ENCODE data around the gene BCAS3.

The BCAS3 gene

DNA sequence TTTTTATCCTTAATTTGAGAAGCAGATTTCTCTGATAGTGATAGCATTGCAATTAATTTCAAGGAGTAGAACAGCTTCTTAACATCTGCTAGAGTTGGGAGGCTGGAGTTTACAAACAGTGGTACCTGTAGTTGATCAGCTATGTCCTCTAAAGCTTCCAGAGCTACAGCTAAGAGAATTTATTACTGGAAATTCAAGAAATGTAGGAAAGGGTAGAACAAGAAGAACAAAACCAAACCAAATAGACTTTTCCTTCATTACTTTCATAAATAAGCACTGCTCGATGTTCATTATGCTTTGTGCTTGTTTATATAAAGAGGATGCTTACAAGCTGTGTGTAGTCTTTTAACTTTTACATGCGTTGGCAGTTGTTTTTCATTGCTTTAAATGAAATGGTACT lies 388.4 kb downstream of the BCAS3 start:
- DNase-seq (ENCODE audit: low read depth) = no peak

DNA sequence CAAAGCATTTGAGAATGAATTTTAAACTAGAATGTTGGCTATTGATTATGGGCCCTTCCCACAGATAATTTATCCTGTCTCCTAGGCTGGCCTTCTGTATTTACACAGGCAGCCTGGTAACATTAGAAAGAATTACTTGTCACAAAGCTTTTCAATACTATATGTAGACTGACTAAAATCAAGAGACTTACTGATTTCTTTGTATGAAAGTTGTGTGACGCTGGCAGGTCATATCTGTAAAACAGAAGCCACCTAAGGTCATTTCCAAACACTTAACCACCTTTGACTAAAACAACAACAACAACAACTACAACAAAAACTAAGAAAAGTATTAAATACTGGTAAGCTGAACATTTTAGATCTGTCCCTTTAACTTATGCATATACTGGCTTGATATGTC lies 393.0 kb downstream of the BCAS3 start:
- DNase-seq (ENCODE audit: low read depth) = no peak

DNA sequence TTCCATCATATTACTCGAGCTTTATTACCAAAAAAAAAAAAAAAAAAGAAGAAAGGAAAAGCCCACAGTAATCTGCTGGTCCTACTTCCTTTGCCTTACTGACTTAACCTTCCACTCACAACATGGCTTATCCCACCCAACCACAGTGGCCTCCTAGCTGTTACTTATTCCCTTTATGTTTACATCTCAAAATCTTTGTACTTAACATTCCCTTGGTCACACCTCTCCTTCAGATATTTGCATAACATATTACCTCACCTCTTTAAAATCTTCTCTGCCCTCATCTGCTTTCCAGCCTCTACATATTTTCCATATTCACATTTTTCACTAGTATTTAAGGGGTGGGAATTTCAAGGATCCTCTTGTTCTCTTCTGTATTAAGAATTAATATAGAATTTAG lies 395.0 kb downstream of the BCAS3 start:
- no peak for DNase-seq (ENCODE audit: low read depth)

DNA sequence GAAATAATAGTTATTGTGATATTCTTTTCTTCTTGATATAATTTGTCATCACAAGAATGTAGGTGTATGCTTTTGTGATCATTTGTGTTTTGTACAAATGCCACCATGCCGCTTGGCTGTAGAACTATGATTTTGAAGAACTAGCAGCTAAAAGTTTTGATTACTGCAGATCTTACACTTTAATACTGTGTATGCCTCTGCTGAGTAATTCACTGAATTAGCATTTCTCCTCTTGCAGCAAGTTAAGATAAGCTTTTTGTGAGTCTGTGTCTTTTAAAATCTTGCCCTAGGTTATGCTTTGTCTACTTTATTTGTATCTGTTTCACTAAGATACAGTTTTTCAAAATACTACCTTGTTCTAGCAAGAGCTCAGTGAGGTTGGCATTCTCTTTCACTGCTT lies 395.5 kb downstream of the BCAS3 start:
- DNase-seq (ENCODE audit: low read depth) = no peak

DNA sequence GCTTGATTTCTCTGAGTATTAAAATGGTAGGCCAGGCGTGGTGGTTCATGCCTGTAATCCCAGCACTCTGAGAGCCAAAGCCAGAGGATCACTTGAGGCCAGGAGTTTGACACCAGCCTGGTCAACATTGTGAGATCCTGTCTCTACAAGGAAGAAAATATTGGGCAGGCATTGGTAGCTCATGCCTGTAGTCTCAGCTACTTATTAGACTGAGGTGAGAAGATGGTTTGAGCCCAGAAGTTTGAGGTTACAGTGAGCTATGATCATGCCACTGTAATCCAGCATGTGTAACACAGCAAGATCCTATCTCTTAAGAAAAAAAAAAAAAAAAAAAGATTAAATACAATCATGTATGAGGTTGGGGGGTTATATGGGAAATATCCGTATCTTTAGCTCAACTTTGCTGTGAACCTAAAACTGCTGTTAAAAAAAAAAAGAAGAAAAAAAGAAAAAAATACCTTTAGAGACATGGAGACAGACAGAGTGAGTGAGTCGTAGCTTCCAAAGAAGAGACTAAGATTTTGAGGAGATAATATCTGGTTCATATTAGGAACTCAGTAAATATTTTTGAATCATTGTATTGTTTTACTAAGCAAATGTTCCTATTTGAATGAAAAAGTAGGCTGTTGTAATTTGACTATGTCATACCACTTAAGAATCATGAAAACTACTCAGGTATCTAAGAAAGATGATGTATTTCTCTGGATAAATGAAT lies 396.3 kb downstream of the BCAS3 start:
- no peak for DNase-seq (ENCODE audit: low read depth)

DNA sequence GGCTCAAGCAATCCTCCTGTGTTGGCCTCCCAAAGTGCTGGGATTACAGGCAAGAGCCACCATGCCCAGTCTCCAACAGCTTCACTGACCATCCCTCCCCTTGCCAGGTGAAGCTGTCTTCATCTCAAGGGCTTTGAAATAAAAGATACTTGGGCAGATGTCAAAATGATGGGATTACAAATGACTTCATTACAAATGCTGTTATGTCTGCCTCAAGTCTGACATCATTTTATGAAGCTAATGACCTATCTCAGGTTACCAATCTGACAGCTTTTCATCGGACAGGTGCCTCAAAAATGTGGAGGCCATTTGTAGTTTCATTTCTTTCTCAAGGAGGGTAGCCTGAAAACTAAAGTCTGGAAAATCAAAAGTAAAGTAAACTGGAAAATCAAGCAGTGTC lies 398.3 kb downstream of the BCAS3 start:
- DNase-seq (ENCODE audit: low read depth) = no peak

DNA sequence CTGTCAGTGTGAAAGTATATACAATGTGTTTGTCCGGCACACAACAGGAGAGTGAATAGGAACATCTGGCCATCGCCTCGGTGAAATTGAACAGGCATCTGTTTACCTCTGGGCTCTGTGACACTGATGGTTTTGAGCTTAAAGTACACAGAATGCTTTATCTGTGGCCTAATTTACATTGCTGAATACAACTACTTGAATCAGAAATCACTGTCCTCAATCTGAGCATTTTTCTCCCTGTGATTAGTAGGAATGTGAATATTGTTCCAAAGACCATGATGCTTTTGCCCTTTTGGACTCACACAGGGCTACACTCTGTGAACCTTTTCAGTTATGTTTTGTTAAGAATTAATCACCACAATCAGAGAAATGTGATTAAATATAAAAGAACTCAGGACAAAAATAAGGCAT lies 399.0 kb downstream of the BCAS3 start:
- no peak for DNase-seq (ENCODE audit: low read depth)

DNA sequence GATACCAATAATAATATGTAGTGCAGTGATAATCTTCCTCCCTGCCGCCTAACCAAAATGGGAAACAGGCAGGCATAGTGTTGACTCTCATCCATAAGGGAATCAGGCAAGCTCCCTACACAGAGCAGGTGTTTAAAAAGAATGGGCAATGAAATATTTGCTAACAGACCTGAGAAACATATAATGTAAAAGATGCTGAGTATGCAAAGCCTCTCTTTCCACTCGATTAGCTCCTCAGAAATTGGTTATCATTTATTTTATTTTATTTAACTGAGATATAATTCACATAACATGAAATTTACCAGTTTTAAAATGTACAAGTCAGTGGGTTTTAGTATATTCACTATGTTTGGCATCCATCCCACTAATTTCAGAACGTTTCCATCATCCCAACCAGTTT lies 404.3 kb downstream of the BCAS3 start:
- no peak for DNase-seq (ENCODE audit: low read depth)

DNA sequence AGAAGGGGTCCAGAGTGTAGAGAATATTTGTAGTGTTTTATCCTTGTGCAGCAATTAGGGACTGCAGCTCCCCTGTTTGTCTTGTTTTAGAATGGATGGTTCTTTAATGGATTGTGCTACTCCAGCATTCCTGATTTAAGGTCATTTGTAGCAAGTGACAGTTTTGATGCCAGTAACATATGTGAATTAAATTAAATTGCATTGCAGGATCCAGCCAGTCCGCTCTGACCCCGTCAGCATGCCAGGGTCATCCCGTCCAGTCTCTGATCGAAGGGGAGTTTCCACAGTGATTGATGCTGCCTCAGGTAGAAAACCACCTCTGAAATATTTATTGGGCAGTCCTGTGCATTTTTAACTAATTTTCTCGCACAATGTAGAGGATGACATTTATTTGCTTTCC lies 406.6 kb downstream of the BCAS3 start:
- no peak for DNase-seq (ENCODE audit: low read depth)

DNA sequence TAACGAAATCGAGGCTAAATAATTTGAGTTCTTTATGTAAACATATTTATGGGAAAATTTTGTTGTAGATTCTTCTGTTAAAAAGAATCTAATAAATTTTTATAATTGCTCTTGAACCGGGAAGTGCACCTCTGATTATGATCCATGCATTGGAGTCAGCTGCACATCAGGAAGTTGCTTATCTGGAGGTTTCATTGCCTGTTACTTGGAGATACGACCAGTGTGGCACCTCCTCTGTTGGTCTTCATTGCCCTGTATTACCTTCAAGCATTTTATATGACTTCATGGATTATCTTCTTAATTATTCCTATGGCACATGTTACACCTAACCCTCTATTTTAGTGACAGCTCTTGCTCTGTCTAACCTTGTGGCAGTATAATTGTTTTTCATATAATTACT lies 409.4 kb downstream of the BCAS3 start:
- no peak for DNase-seq (ENCODE audit: low read depth)

DNA sequence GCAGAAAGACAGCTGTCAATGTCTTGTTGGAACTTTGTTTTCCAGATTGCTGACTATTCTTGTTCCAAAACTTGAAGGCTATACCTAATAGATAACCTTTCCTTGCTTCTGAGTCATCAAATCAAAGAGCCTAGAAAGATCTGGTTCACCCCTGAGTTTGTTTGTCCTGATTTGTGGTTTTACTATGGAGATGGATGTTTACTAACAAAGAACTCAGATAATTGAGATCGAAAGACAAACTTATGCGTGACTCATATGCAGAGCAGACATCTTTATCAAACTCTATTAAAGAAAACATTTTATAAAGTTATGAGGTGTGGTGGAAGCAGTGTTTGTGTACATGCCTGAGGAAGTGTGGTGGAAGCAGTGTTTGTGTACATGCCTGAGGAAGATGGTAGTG lies 410.9 kb downstream of the BCAS3 start:
- DNase-seq (ENCODE audit: low read depth) = no peak

DNA sequence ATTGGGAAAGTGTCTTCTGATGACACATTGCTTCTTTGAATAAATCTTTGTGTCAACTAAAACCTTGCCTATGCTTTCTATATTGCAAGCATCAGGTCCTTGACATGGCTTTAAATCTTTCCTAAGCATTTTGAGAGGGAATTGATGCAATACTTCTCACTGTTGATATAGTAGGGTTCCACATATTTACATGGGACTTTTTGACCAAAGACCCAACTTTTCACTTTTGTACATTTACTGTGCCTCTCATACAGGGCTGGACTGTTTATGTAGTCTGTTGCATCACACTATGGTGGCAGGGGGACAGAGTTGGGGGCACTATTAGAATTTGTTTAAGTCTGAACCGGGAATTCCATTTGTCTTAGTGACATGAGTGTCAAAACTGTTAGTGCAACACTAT lies 413.4 kb downstream of the BCAS3 start:
- no peak for DNase-seq (ENCODE audit: low read depth)

DNA sequence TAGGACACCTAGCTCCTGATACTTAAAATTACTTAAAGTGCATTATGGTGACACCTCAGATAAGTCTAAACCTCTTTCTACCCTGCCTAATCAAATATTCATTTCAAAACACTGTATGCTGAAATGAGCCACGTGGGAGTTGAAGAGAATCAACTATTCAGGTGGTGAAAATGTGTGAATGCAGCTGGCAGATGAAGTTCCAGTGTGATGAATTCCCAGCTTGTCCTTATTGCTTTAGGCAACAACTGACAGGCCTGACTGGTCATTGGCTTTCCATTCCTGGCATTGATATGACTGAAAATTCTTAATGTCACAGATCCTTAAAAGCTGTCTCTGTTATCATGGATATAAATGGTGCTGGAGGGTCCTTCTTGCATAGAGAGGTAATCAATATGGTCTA lies 420.1 kb downstream of the BCAS3 start:
- DNase-seq (ENCODE audit: low read depth) = no peak

DNA sequence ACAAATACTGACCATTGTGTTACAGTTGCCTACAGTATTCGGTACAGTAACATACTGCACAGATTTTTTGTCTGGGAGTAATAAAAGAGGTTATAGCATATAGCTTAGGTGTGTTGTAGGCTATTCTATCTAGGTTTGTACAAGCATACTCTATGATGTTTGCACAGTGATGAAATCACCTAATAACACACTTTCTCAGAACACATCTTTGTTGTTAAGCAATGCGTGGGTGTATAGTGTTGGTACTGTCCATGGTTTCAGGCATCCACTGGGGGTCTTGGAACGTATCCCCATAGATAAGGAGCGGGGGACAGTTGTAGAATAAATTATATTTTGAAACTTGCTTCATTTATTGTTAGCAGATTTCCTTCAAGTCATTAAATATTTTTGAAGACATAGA lies 428.7 kb downstream of the BCAS3 start:
- no peak for DNase-seq (ENCODE audit: low read depth)

DNA sequence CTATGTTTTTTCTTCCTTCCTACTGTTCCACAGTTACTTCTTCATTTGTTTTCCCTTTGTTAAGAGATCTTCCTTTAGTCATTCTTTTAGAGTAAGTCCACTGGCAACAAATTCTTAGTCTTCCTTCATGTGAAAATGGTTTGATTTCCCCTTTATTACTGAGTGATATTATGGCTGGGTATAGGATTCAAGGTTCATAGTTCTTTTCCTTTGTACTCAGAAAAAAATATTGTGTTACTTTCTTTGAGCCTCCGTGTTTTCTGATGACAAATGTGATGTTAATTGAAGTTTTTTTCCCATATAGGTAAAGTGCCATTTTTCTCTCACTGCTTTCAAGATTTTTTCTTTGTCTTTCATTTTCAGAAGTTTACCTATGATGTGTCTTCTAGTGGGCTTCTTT lies 438.9 kb downstream of the BCAS3 start:
- no peak for DNase-seq (ENCODE audit: low read depth)

DNA sequence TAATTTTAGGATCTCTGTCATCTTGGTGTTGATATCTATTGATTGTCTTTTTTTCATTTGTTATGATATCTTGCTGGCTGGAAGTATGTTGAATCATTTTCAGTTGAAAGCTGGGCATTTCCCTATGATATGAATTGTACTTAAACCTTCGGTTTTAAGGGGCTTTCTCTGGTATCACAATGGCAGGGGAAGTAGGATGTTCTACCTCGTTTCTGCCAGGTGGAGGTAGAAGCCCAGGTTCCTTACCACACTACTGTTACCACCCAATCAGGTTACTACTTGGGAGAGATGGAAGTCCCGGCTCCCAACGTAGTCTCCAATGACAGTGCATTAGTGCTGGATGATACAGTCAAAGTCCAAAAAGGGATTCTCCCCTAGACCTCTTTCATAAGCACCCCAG lies 440.3 kb downstream of the BCAS3 start:
- no peak for DNase-seq (ENCODE audit: low read depth)

DNA sequence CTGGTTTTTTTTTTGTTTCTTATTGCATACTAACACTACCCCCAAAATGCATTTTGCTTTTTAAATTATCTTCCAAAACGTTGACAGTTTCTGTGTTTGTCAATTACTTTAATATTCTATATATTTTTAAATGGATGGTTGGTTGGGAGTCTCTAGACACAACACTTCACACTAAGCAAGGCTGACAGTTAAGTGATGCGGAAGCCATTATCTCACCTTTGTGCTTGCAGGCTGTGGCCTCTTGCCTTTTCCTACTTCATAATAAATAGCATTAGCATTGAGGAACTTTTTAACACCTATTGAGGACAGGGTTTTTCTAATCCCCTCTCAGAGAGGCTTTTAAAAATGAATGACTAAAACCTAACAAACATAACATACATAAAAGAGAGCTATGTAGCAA lies 441.2 kb downstream of the BCAS3 start:
- no peak for DNase-seq (ENCODE audit: low read depth)

DNA sequence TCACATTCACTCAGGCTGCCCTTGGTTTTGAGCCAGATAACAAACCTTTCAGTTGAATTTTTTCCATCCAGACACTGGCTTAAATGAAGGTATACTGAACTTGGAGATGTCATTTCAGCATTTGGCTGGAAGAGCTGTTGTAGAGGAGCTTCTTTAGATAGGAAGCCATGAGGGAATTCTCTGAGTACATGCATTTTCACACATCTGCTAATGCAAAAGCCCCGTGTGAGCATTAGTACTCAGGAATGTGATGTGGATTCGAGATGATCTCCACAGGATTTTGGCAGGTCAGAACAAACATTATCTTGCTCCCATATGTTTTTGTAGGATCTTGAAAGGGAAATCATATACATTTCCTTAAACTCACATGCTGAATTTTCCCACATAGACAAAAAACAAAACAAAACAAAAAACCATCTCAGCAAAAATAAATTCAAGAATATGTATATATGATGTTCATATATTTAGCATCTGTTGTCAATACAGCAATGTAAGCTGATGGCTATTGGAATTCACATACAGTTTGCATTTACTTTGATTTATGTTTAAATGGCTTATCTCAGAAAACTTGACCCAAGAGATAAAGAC lies 444.8 kb downstream of the BCAS3 start:
- DNase-seq (ENCODE audit: low read depth) = no peak

DNA sequence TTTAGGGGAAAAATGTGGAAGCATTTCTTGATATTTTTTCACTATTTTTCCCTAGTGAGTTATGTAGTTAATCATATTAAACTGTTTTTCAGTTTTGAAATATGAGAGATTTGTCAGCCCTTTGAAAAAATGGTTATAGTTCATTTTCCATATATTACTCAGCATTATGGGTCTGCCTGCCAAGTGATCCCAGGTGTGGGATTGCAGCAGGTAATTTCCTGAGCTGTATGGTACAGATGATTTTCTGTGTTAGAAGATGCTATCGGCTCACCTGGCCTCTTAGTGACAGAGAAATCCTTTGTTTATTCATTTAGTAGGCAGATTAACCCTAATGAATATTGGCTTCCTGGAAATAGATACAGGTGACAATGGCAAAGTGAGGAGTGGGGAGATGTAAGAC lies 446.9 kb downstream of the BCAS3 start:
- DNase-seq (ENCODE audit: low read depth) = no peak

DNA sequence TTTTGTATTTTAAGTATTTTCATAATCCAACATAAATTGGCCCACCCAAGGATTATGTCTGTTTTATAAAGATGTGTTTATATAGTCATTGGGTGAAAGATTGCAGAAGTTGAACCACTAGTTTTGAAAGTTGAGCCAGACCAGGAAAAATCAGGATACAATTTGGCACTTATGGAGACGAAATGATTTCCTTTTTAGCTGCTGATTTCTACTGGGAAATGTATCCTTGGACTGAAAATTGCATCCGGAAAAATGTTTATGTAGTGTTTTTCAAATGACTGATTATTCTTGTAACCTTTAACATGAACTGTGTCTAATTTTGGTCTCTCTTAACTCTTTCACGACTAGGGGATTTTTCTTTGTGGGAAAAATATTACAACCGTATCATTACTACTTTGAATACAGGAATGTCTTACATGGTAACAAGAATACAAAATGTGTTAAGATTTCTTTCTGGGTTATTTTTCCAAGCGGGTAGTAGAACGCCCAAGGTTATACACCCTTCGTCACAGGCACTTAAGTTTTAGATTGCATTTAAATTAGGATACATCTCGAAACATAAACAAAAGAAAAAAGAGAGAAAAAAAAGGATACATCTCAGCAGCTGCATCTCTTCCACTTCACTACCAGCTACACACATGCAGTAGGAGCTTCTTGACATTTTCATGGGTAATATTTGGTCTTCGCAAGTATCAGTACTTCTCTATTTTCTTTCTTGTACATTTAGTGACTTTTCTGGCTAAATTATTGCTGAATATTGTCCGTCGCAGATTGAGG lies 449.0 kb downstream of the BCAS3 start:
- no peak for DNase-seq (ENCODE audit: low read depth)

DNA sequence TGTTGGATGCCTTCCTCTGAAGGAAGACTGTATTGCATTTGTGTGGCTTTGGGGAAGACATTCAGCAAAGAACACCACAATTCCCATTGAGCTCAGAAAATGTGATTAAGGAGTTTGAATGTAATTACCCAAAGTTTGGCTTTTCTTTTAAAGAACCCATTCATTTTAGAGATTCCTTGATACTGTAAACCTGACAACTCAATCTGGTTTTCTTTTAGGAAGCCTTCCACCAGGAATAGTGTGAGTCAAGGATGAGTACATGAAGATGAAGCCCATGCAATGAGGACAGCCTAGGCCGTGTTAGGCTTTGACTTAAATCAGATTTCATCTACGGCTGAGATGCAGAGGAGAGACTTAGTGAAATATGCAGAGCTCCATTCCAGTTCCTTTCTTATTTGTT lies 450.3 kb downstream of the BCAS3 start:
- DNase-seq (ENCODE audit: low read depth) = no peak

DNA sequence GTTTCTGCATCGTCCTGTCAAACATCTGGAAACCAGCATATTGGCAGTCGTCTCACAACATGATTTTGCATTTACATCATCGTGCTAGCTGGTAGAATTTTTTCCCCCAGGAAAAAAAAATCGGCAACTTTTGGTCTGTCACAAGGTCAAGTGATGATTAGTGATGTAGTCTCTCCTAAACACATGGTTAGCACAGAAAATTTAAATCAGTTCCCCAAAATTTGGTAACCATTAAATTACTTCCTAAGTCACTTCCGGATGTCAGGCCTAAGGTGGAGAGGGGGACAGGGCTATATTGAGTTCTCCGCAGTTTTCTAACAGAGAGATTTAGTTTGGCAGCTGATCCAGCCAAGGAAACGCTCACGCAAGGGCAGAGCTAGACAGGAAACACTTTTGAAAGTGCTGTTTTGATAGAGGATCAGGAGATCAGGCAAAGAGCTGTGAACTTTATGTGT lies 451.0 kb downstream of the BCAS3 start:
- DNase-seq (ENCODE audit: low read depth) = no peak

All from HS-27A (cell line).